GM21717 (cell line): ENCODE results near the gene ARID5B.

Experiments
- ATAC-seq: cut with Tn5 transposase; IDR thresholded peaks from one replicate; pipeline ENCODE4 v1.9.1; 2021; ENCODE audit warnings: mild to moderate bottlenecking, moderate library complexity; ENCODE audit not compliant: unreplicated experiment

ARID5B gene

GRCh38 chr10:62008946-62009345 is 107.4 kb downstream of the ARID5B start:
- no peak for ATAC-seq

- no peak for ATAC-seq
Measured at GRCh38 chr10:62010366-62010765, 108.9 kb downstream of the ARID5B start.

DNA sequence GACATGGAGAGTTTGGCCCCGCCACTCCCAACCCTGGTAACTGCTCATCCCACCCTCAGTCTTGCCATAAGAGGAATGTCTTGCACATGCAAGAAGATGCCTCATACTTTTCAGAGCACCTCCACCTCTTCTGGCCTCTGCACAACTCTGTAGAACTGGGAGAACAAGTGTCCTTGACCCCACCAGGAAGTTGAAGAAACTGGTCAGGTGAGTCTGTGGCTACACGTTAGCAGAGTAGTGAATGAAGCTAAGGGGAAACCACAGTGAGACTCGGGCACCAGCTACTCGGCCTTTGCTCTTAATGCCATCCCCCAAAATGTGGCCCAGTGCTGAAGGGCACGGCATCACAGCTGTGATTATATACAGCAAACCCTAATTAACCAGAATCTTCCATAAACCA is 110.1 kb downstream of the ARID5B start:
- ATAC-seq: no peak

DNA sequence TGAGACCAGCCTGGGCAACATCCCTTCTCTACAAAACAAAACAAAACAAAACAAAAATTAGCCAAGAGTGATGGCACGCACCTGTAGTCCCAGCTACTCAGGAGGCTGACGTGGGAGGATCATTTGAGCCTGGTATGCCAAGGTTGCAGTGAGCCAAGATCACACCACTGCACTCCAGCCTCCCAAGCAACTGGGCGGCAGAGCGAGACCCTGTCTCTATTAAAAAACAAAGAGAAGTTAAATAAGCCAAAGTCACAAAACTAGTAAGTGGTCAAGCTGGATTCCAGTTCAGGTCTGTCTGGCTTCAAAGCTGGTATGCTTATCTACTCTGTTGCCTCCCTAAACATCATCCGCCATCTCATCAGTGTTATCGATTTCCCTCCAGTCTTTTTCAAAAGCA is 110.8 kb downstream of the ARID5B start:
- no peak for ATAC-seq

- ATAC-seq: no peak
Measured at GRCh38 chr10:62014510-62014909, 113.0 kb downstream of the ARID5B start.

GRCh38 chr10:62015994-62016393 is 114.5 kb downstream of the ARID5B start:
- no peak for ATAC-seq

- peak; percentile 59 for ATAC-seq
Measured at GRCh38 chr10:62016623-62017490, 115.4 kb downstream of the ARID5B start.

GRCh38 chr10:62017491-62017870 is 116.0 kb downstream of the ARID5B start:
- ATAC-seq: no peak

DNA sequence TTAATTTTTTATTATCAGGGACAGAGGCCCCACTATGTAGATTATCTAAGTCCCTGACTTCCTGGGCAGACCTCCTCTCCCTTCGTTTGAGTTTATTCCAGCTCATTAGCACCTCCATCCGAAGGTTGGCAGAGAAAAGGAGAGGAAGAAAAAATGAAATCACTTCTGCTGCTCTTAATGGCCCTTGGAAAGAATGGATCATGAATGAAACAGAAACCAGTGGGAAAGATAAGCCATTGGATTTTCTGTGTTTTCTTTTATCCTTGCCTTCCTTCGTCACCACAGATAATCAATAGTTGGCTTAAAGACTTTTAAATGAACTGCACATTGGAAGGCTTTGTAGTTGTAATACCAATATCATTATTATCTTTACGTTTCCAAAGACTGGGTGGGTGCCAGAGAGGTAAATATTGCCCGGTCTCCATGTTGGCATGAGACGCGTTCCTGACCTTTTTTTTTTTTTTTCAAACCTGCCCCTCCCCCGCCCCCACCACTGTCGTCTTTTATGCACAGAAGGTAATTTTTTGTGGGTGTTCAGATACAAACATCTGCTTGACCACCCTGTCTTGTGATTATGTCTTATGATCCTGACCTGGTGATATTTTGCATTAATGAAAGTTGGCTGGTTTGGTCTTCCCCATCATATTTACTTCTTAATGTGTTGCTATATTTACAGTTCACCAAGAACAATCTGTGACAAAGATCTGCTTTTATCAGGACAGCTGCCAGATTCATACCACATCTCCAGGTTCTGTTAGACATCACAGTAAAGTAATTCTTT is 116.8 kb downstream of the ARID5B start:
- ATAC-seq: no peak

GRCh38 chr10:62019013-62019684 is 117.7 kb downstream of the ARID5B start:
- ATAC-seq: no peak

- ATAC-seq: no peak
Measured at GRCh38 chr10:62019685-62020359, 118.3 kb downstream of the ARID5B start.

DNA sequence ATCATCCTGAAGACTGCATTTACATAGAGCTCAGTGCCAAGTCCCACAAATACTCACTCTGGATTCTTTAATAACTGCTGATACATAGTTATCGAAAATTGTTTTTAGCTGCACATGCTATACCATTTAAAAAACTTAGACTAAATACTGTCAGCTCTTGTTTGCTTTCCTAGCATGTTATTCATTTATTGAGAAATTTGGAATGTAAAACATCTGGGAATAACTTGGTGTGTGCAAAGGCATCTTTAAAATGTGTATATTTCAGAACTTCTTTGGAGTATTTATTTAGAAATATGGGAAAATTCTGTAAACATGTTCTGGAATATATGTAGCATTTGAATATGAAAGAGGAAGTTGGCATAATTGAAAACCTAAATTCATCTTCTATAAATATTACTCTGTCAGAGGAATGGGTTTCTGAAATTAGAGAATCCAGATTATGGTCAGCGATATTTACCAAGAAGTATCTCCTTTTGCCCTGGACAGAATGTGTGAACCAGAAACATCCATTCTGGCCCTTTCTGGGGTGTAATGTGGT is 119.7 kb downstream of the ARID5B start:
- ATAC-seq: no peak

- no peak for ATAC-seq
Measured at GRCh38 chr10:62021978-62022802, 120.7 kb downstream of the ARID5B start.

DNA sequence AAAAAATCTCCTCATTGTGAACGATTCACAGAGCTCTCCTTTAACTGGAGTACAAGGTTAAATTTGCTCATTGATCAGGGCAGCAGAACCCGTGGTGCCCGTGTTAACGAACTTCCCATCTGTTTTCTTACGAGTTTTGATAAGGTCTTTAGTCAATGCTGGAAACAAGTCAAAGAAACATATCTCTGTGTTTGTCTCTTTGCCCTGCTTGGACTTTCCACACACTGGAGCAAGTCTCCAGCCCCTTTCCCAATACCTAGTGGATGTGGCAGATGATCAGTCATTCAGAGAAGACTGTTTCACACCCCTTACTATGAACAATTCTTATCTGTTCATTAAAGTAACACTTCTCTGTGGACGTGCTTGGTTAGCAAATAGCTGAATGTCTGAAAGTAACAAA is 121.3 kb downstream of the ARID5B start:
- ATAC-seq: peak; percentile 15

DNA sequence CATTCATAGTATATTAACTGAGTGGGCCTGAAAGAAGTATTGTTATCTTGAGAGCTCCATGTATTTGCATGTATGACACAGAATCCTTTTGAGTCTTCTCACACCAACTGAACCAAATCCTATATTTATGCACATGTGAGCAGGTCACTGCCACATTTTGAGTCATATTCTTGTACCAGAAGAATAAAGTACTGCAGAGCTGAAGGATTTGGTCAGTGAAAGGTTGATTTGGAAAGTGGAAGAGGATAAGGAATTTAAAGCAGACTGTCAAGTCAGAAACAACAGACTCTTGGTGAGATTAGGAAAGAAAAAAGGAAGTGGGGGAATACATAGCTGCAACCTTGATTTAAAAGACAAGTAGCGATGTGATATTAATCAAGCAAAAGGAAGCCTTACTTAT is 121.8 kb downstream of the ARID5B start:
- ATAC-seq: peak; percentile 39

DNA sequence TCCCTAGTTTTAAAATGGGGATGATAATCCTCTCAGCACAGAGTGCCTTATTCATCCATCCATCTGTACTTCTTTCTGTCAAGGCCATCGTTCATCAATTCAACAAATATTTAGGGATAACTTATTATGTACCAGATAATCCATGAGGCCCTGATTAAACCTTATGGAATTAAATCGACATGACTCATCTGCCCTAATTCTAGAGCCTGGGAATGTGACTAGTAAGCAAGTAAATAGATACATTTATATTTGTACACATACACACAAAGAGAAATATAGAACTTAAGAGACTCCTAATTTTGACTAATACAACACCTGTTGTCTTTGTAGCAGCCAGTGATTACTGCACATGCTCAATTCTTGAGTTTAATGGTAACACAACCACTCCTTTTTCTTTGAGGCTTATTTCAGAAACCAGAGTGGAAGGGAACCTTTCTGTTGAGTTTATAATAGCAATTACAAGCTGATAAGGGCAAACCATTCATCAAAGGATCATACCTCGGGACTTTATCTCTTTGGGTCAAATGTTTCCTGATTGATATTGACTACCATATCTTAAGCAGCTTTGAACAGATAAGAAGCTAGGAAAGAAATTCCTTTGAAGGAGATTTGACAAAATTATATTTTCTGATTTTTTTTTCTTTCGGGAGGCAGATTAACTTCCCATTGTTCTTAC is 122.7 kb downstream of the ARID5B start:
- ATAC-seq: no peak

DNA sequence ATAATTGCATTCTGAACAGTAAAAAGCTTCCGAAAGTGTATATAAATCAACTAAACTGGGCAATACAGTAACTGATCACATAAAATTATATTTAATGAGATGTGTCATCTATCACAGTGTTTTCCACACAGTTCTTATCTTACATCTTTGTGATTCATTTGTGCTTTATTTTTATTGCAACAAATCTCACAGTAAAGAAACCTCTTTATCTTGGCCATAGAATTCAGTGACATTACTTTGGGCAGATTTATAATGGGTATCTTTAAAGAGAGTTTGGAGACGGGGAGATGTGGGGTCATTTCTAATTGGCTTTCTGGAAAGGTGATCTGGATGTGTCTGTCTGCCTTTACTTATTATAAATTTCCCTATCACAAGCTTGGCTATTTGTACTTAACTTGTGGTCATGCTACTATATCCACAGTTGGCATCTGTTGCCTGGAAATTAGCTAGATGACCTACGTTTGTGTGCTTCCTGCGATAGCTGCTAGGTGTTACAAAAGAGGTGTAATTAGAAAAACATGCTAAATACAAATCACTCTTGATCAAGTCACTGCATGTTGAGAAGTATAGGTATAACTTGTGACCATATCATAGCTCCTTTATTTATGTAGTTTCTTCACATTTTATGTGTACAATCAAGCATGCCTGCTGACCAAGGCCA is 123.8 kb downstream of the ARID5B start:
- ATAC-seq: no peak

- ATAC-seq: no peak
Measured at GRCh38 chr10:62025901-62026879, 124.7 kb downstream of the ARID5B start.
